Measurements from ENCODE around the gene KCNJ8. TPM values are rescaled to one million over a fixed set of nuclear protein-coding genes. Genes with fewer than 3 reads are reported as not detected.
A peak's percentile ranks its signal among the peaks of the same experiment; 100 is the strongest.

Gene KCNJ8
- 10 to 100 TPM; 28.2 to 36.4 (median 31.6) TPM for total RNA-seq

DNA sequence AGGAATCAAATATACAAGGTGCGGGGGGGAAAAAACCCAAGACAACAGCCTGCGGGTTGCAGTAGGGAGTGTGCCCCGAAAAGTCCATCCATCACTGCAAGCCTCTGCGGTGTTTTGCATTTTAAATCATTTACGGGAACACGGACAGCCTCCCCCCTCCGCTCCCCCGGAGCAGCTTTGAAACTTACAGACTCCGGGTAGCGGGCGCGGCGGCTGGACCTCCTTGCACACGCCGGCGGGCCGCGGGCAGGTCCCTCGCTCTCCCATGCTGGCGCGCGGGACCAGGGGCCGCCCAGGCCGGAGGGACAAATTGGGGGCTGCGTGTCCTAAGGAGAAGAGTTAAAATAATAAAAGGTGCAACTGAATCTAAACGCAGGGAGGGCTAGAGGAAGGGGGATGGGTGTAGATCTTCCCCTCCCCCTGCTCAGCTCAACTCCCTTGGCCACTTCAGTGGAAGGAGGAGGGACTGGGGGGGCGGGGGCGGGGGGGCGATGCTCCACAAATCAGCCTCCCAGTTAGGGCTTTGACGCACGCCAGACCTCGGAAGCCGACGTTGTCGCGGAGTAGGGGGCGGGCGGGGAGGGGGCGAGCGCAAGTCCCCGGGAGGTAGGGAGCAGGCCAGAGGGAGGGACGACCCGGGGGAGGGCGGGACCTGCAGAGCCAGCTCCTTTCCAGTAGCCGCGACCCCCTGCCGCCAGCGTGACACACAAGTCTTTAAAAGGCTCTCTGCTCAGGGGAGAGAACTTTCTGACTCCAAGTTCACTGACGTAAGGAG is at the start of gene KCNJ8:
KCNJ8 (minus strand) TSS at position 349 of the 775 bp plus-strand sequence. CDS start 1,090 bp downstream, outside the sequence.
- Histone ChIP-seq H3K4me1 (peaks cover 0 to 71% (median 5%) of the 10 kb centered on the region in 3 donors), H3K27ac (peak within 1 kb of the TSS; percentile 93 to 94 (median 93)), H3K27me3 (no peaks in the 10 kb centered on the region), H3K4me3 (peak within 1 kb of the TSS; percentile 69 to 94), H3K36me3 (peaks cover 0 to 7% of the 10 kb centered on the region in 2 donors), H3K9me3 (no peaks in the 10 kb centered on the region)
- WGBS, 2 donors (ENCODE audit: low coverage in 1 of 2): 0 to 3% methylated on average over 7 to 17 of the region's 49 CpGs
- peak; percentile 87 for ATAC-seq
- TF ChIP-seq EP300 (IDR thresholded peaks at IDR 0.05) (peak; percentile 15), POLR2AphosphoS5 (IDR thresholded peaks at IDR 0.05) (peak; percentile 81), POLR2A (IDR thresholded peaks at IDR 0.05) (peak; percentile 34)
- TF ChIP-seq, protein P1, sequence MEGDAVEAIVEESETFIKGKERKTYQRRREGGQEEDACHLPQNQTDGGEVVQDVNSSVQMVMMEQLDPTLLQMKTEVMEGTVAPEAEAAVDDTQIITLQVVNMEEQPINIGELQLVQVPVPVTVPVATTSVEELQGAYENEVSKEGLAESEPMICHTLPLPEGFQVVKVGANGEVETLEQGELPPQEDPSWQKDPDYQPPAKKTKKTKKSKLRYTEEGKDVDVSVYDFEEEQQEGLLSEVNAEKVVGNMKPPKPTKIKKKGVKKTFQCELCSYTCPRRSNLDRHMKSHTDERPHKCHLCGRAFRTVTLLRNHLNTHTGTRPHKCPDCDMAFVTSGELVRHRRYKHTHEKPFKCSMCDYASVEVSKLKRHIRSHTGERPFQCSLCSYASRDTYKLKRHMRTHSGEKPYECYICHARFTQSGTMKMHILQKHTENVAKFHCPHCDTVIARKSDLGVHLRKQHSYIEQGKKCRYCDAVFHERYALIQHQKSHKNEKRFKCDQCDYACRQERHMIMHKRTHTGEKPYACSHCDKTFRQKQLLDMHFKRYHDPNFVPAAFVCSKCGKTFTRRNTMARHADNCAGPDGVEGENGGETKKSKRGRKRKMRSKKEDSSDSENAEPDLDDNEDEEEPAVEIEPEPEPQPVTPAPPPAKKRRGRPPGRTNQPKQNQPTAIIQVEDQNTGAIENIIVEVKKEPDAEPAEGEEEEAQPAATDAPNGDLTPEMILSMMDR (IDR thresholded peaks at IDR 0.05): no peak

DNA sequence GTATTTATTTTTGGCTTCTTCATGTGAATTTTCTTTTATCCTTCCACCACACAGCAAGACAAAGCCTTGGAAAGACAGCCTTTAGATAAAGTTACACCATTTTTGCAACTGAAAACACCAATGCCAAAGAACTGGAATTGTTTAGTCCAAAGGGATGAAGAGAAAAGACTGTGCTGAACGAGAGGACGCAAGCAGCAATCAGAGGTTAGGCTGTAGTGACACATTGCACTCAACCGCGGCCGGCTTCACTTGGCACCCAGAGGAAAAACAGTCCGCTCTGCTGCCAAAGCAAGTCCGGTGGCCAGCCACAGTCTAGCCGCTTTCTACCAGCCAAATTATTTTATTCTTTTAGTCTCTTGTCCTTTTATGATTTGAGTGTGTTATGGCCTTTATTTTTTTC is 49.1 kb upstream of the KCNJ8 start:
- TF ChIP-seq, protein P1 (IDR thresholded peaks at IDR 0.05): no peak
- no peaks in the 10 kb centered on the region for H3K27me3 ChIP-seq
- no peaks in the 10 kb centered on the region for H3K9me3 ChIP-seq
- no peak overlapping the region for H3K4me3 ChIP-seq
- peak overlapping the region in 3 of 4 donors; percentile 16 to 40 (median 29) for H3K27ac ChIP-seq
- peaks cover 7 to 42% (median 16%) of the 10 kb centered on the region in 3 donors for H3K4me1 ChIP-seq
- no peaks in the 10 kb centered on the region for H3K36me3 ChIP-seq
- WGBS, 2 donors (ENCODE audit: low coverage in 1 of 2): 67 to 83% methylated on average over 2 to 8 of the region's 8 CpGs
- peak; percentile 55 for ATAC-seq

DNA sequence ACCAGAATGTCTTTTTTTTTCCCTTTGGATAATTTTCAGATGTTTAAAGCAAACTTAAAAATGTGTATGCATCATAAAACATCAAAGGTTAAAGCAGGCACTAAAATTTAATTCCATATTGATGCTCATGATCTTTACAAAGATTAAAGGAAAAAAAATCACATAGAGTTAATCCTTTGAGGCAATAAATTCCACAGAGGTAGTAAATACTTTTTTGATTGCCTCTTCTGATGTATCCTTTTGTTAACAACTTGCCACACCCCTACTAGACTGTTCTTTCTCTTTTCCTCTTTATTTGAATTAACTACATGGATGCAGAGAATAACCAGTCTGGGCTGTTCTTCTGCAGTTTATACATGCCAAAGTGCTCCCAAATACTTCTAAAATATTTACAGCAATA is 45.2 kb upstream of the KCNJ8 start:
- Histone ChIP-seq H3K4me3 (no peak overlapping the region), H3K4me1 (peaks cover 0 to 17% (median 7%) of the 10 kb centered on the region in 3 donors), H3K27ac (no peak overlapping the region), H3K27me3 (no peaks in the 10 kb centered on the region), H3K9me3 (no peaks in the 10 kb centered on the region), H3K36me3 (peaks cover 0 to 18% of the 10 kb centered on the region in 2 donors)
- TF ChIP-seq POLR2AphosphoS5 (IDR thresholded peaks at IDR 0.05) (no peak), POLR2A (IDR thresholded peaks at IDR 0.05) (no peak), EP300 (IDR thresholded peaks at IDR 0.05) (no peak)
- TF ChIP-seq, protein P1 (IDR thresholded peaks at IDR 0.05): no peak
- no peak for ATAC-seq

DNA sequence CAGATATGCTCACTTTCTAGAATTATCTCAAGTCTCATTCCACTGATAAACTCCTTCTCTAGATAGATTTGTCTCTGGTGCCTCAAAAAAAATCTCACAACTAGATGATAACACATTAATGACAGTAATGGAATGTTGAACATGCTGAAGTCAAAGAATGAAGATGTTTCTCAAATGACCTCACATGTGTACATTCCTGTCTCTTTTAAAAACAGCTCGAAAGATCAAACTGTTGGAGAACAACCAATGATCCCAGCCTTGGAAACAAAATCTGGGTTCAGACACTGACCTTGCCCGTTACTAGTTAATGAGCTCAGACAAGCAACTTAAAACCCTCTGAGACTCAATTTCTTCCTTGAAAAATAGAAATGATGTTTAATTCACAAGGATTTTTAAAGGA is 44.7 kb upstream of the KCNJ8 start:
- no peaks in the 10 kb centered on the region for H3K9me3 ChIP-seq

More for the DNA sequence above, 44.7 kb upstream of the KCNJ8 start:
- Histone ChIP-seq H3K4me1 (peaks cover 0 to 17% (median 7%) of the 10 kb centered on the region in 3 donors), H3K36me3 (peaks cover 0 to 22% of the 10 kb centered on the region in 2 donors), H3K27ac (no peak overlapping the region), H3K4me3 (no peak overlapping the region), H3K27me3 (no peaks in the 10 kb centered on the region)
- WGBS, 2 donors (ENCODE audit: low coverage in 1 of 2): 0 to 20% methylated on average over 1 to 2 of the region's 2 CpGs
- TF ChIP-seq POLR2AphosphoS5 (IDR thresholded peaks at IDR 0.05) (no peak), POLR2A (IDR thresholded peaks at IDR 0.05) (no peak), EP300 (IDR thresholded peaks at IDR 0.05) (no peak)
- TF ChIP-seq, protein P1 (IDR thresholded peaks at IDR 0.05): no peak
- ATAC-seq: no peak
